ENCODE results near the gene FEZF1. TPM values are rescaled to one million over a fixed set of nuclear protein-coding genes. Genes with fewer than 3 reads are reported as not detected.

The FEZF1 gene
- not detected in 2 replicates for total RNA-seq (2016; rRNA removed; fragmentation: Illumina TruSeq; extraction: Trizol)
- not detected in 2 replicates for total RNA-seq (2016; cell fraction: cytosol; rRNA removed; fragmentation: Illumina TruSeq; extraction: Trizol; ENCODE audit: low read depth)
- total RNA-seq (2016; cell fraction: insoluble cytoplasmic fraction; rRNA removed; fragmentation: Illumina TruSeq; extraction: Trizol) = not detected in 2 replicates
- total RNA-seq (2016; cell fraction: membrane; rRNA removed; fragmentation: Illumina TruSeq; extraction: Trizol) = not detected in 2 replicates
- total RNA-seq (2016; cell fraction: nucleus; rRNA removed; fragmentation: Illumina TruSeq; extraction: Trizol) = not detected in 2 replicates
- polyA plus RNA-seq (2011; rRNA removed) = not detected in 2 replicates
- polyA plus RNA-seq (2011; cell fraction: cytosol; rRNA removed) = not detected in 2 replicates
- not detected in 2 replicates for polyA plus RNA-seq (2011; cell fraction: nucleus; rRNA removed)
- not detected in 2 replicates for polyA plus RNA-seq (2012)
- polyA plus RNA-seq (2016; cell fraction: cytosol; fragmentation: Illumina TruSeq; extraction: Trizol; ENCODE audit: low read depth) = not detected in 2 replicates
- polyA plus RNA-seq (2016; cell fraction: insoluble cytoplasmic fraction; fragmentation: Illumina TruSeq; extraction: Trizol; ENCODE audit: low read depth) = not detected in 2 replicates
- polyA plus RNA-seq (2016; cell fraction: membrane; fragmentation: Illumina TruSeq; extraction: Trizol; ENCODE audit: low read depth) = not detected in 2 replicates
- polyA plus RNA-seq (2016; cell fraction: nucleus; fragmentation: Illumina TruSeq; extraction: Trizol; ENCODE audit: insufficient read depth, low read depth) = not detected in 2 replicates
- polyA minus RNA-seq (2011; rRNA and poly(A)+ RNA removed; ENCODE audit: low replicate concordance) = not detected in 2 replicates
- polyA minus RNA-seq (2011; cell fraction: cytosol; rRNA and poly(A)+ RNA removed) = not detected in 2 replicates
- polyA minus RNA-seq (2011; cell fraction: nucleus; rRNA and poly(A)+ RNA removed) = not detected in 2 replicates
- not detected for Bru-seq, nascent RNA
- percentile 25 among the genes with signal in this experiment for BruChase-seq, experiment 1, labeled RNA remaining after a 6-hour chase
- not detected for BruChase-seq, experiment 2, labeled RNA remaining after a 2-hour chase
- long read RNA-seq, experiment 1 = 0 reads
- long read RNA-seq, experiment 2 = 0 reads

GRCh38 chr7:122304319-122304975, at the start of gene FEZF1:
TSS of gene FEZF1 (minus strand) at chr7:122304750. CDS start at chr7:122304437, 313 bp downstream.
- intact Hi-C loops (cut with micrococcal nuclease; ENCODE audit: unreplicated experiment) (loop anchor here (5.0 kb wide), 1 partner anchor 228 kb away; no protein-coding TSS in a partner anchor), in situ Hi-C loops (cut with HindIII; ENCODE audit: extremely low pct_ligation_motif_present, low pct_unique_long_range_greater_than_20kb) (no loop called here)
- Histone ChIP-seq H3K9ac (ENCODE audit: insufficient read depth, low read depth, low read length) (no peak within 1 kb of the TSS), H3K9me3 (ENCODE audit: low read length) (no peaks in the 10 kb centered on the region), H3K4me3 (replicated peaks in 1 of 3; ENCODE audit: insufficient read depth in 1 of 3, low read depth in 2 of 3, low read length in 3 of 3) (peak within 1 kb of the TSS in 2 of 3 experiments; percentile 30 to 43; a peak in 4 of 6 replicates), H3K27me3 (ENCODE audit: control insufficient read depth in 1 of 2, insufficient read depth in 2 of 2, low read length in 2 of 2) (peaks cover 15 to 88% of the 10 kb centered on the region in 2 experiments), H3K36me3 (replicated peaks in 1 of 2; ENCODE audit: control insufficient read depth in 1 of 2, insufficient read depth in 2 of 2, low read length in 2 of 2) (no peaks in the 10 kb centered on the region), H3K79me2 (ENCODE audit: insufficient read depth, low read length) (no peaks in the 10 kb centered on the region), H2AFZ (ENCODE audit: low read length) (no peak within 1 kb of the TSS), H3K27ac (ENCODE audit: extremely low read length, insufficient read depth, low read length) (no peak within 1 kb of the TSS), H3K4me1 (ENCODE audit: insufficient read depth, low read length) (peaks cover 15% of the 10 kb centered on the region), H3K4me2 (ENCODE audit: low read depth, low read length) (peak within 1 kb of the TSS; percentile 62), H4K20me1 (ENCODE audit: insufficient read depth, low read length) (no peaks in the 10 kb centered on the region)
- WGBS (ENCODE audit: low lambda C conversion rate) = 31% methylated on average over 33 of the region's 35 CpGs
- peak; percentile 30 for DNase-seq (ENCODE audit: low spot score)
- no peak for FAIRE-seq
- ChIA-PET CTCF (ENCODE audit: low intra/inter-chr PET ratio, low total read pairs) (no interaction called here), POLR2A (no interaction called here)
- peak; percentile 54 for ATAC-seq
- BruUV-seq (replicated peaks) = no TSS peak
- TF ChIP-seq FOXP1 (IDR thresholded peaks at IDR 0.05) (no peak), FOXP1 (CRISPR knock-in tag; IDR thresholded peaks at IDR 0.05) (peak; percentile 88), PATZ1 (CRISPR knock-in tag; IDR thresholded peaks at IDR 0.05) (0 out of 2 replicates have a peak, but pooled peaks have one; percentile 25), SMAD3 (CRISPR knock-in tag; IDR thresholded peaks at IDR 0.05) (peak; percentile 57; the same call in 1 of the 2 replicates), ZMYM4 (CRISPR knock-in tag; IDR thresholded peaks at IDR 0.05) (0 out of 2 replicates have a peak, but pooled peaks have one; percentile 14), ZBTB21 (CRISPR knock-in tag; IDR thresholded peaks at IDR 0.05) (no peak), CEBPB (IDR thresholded peaks at IDR 0.05; ENCODE audit: borderline replicate concordance, low read depth, low read length) (peak; percentile 57; the same call in 1 of the 2 replicates), GABPB1 (CRISPR knock-in tag; IDR thresholded peaks at IDR 0.05) (peak; percentile 25; the same call in 1 of the 2 replicates)
- TF ChIP-seq, protein P1, sequence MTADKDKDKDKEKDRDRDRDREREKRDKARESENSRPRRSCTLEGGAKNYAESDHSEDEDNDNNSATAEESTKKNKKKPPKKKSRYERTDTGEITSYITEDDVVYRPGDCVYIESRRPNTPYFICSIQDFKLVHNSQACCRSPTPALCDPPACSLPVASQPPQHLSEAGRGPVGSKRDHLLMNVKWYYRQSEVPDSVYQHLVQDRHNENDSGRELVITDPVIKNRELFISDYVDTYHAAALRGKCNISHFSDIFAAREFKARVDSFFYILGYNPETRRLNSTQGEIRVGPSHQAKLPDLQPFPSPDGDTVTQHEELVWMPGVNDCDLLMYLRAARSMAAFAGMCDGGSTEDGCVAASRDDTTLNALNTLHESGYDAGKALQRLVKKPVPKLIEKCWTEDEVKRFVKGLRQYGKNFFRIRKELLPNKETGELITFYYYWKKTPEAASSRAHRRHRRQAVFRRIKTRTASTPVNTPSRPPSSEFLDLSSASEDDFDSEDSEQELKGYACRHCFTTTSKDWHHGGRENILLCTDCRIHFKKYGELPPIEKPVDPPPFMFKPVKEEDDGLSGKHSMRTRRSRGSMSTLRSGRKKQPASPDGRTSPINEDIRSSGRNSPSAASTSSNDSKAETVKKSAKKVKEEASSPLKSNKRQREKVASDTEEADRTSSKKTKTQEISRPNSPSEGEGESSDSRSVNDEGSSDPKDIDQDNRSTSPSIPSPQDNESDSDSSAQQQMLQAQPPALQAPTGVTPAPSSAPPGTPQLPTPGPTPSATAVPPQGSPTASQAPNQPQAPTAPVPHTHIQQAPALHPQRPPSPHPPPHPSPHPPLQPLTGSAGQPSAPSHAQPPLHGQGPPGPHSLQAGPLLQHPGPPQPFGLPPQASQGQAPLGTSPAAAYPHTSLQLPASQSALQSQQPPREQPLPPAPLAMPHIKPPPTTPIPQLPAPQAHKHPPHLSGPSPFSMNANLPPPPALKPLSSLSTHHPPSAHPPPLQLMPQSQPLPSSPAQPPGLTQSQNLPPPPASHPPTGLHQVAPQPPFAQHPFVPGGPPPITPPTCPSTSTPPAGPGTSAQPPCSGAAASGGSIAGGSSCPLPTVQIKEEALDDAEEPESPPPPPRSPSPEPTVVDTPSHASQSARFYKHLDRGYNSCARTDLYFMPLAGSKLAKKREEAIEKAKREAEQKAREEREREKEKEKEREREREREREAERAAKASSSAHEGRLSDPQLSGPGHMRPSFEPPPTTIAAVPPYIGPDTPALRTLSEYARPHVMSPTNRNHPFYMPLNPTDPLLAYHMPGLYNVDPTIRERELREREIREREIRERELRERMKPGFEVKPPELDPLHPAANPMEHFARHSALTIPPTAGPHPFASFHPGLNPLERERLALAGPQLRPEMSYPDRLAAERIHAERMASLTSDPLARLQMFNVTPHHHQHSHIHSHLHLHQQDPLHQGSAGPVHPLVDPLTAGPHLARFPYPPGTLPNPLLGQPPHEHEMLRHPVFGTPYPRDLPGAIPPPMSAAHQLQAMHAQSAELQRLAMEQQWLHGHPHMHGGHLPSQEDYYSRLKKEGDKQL (CRISPR knock-in tag; IDR thresholded peaks at IDR 0.05; ENCODE audit: low read depth) = 0 out of 2 replicates have a peak, but pooled peaks have one; percentile 38

Data from HepG2 (cell line).